Measurements from ENCODE around the gene ZNF512. TPM values are rescaled to one million over a fixed set of nuclear protein-coding genes. Genes with fewer than 3 reads are reported as not detected.

ZNF512 gene
- total RNA-seq, 2 donors from 2014 or later = 16.8 to 62.5 TPM

DNA sequence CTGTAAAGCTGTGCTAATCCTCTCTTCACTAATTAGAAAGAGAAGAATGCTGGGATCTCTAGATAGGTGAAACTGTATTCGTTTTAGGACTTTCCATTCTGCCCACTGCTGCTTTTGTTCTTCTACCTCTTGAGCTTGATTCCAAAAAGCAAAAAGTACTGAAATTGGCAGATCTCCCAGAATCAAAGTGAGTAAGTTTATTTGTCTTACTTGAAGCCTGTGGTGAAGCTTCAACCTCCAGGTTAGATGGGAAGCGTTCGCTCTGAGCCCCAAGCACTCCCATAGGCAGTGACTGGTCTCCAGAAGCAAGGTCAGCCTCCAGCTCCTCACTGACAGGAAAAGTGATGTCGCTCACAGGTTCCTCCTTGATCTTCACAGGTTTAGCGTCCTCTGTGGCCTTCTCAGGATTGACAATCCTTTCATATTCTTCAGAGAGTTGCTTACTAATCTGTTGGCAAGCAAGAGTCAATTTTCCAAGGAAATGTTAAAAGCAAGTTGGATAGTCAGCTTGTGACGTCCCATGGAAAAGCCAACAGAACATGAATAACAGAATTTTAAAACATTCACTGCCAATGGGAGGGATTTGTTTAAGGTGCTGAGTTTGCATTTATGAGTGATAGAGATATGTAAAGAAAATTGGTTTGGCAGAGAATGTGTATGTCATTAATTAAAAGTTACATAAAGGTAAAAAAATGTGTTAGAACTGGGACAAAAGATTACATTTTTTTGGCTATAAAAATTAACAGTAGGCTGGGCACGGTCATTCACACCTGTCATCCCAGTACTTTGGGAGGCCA lies 72.5 kb downstream of the ZNF512 start:
- no peak for TF ChIP-seq CTCF (IDR thresholded peaks at IDR 0.05)

DNA sequence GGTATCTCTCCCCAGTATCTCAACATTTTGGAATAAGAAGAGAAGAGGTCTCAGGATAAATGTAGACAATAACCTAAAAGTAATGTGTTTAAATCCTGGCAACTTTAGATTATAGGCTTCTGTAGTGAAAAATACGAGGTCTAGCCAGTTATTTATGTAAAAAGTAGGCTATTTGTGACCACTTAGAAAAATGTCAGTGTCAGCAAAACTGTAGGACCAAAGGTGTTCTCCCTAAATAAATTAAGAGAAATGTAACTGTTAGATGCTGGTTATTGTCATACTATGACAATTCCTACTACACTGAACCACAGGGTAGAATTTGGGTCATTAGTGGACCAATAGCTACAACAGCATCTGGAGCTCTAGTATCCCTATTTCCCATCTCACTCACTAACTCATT lies 78.5 kb downstream of the ZNF512 start:
- Histone ChIP-seq H3K4me1 (ENCODE audit: control insufficient read depth in 1 of 2, low read depth in 2 of 2) (peaks cover 16 to 28% of the 10 kb centered on the region in 2 donors), H3K27ac (no peak overlapping the region), H3K27me3 (replicated peaks; ENCODE audit: insufficient read depth) (no peaks in the 10 kb centered on the region), H3K4me3 (no peak overlapping the region), H3K36me3 (peaks cover 12% of the 10 kb centered on the region), H3K9me3 (no peaks in the 10 kb centered on the region)
- DNase-seq (ENCODE audit: low spot score) = no peak
- ATAC-seq (ENCODE audit: insufficient number of reproducible peaks, low FRiP score, low read depth) = no peak
- TF ChIP-seq CTCF (IDR thresholded peaks at IDR 0.05) = no peak

More for the DNA sequence above, 72.5 kb downstream of the ZNF512 start:
- no peak overlapping the region for H3K27ac ChIP-seq
- DNase-seq (ENCODE audit: low spot score) (no peak), ATAC-seq (ENCODE audit: insufficient number of reproducible peaks, low FRiP score, low read depth) (no peak)
- peaks cover 41% of the 10 kb centered on the region for H3K36me3 ChIP-seq
- no peak overlapping the region for H3K4me3 ChIP-seq
- no peaks in the 10 kb centered on the region for H3K9me3 ChIP-seq
- H3K27me3 ChIP-seq (replicated peaks; ENCODE audit: insufficient read depth) = no peaks in the 10 kb centered on the region
- no peaks in the 10 kb centered on the region for H3K4me1 ChIP-seq (ENCODE audit: control insufficient read depth in 1 of 2, low read depth in 2 of 2)

GRCh38 chr2:27663285-27664153 lies 80.7 kb downstream of the ZNF512 start, which contains the start of the genes SLC4A1AP and SUPT7L:
SLC4A1AP (plus strand) TSS chr2:27663889; CDS start chr2:27663915, 26 bp downstream.
SUPT7L (minus strand) TSS chr2:27663614; CDS start chr2:27662192, 1,422 bp downstream.
- ATAC-seq (ENCODE audit: insufficient number of reproducible peaks, low FRiP score, low read depth) (peak; percentile 77), DNase-seq (ENCODE audit: low spot score) (peak; percentile 46)
- H3K9me3 ChIP-seq = no peaks in the 10 kb centered on the region
- peak within 1 kb of the TSS; percentile 89 to 93 for H3K27ac ChIP-seq
- peaks cover 16 to 28% of the 10 kb centered on the region in 2 donors for H3K4me1 ChIP-seq (ENCODE audit: control insufficient read depth in 1 of 2, low read depth in 2 of 2)
- peak within 1 kb of the TSS; percentile 89 for H3K4me3 ChIP-seq
- TF ChIP-seq CTCF (IDR thresholded peaks at IDR 0.05) = no peak
- peaks cover 19% of the 10 kb centered on the region for H3K36me3 ChIP-seq
- H3K27me3 ChIP-seq (replicated peaks; ENCODE audit: insufficient read depth) = no peaks in the 10 kb centered on the region

DNA sequence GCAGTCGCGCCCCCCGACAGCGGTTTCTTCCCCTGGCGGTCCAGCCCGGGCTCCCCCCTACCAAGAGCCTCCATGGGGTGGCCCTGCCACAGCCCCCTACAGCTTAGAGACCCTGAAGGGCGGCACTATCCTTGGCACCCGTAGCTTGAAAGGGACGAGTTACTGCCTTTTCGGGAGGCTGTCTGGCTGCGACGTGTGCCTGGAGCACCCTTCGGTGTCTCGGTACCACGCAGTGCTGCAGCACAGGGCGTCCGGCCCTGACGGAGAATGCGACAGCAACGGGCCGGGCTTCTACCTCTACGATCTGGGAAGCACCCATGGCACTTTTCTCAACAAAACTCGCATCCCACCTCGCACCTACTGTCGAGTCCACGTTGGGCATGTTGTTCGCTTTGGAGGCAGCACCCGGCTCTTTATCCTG lies 81.3 kb downstream of the ZNF512 start:
- Histone ChIP-seq H3K27me3 (replicated peaks; ENCODE audit: insufficient read depth) (no peaks in the 10 kb centered on the region), H3K4me1 (ENCODE audit: control insufficient read depth in 1 of 2, low read depth in 2 of 2) (peaks cover 16 to 28% of the 10 kb centered on the region in 2 donors), H3K9me3 (no peaks in the 10 kb centered on the region), H3K27ac (peak overlapping the region; percentile 89 to 93), H3K4me3 (peak overlapping the region; percentile 89), H3K36me3 (peaks cover 23% of the 10 kb centered on the region)
- TF ChIP-seq CTCF (IDR thresholded peaks at IDR 0.05) = no peak
- ATAC-seq (ENCODE audit: insufficient number of reproducible peaks, low FRiP score, low read depth) (no peak), DNase-seq (ENCODE audit: low spot score) (no peak)
